ENCODE data around the gene KRT34.
"Not testable (repeated sequence)": the region's sequence is repeated elsewhere in the genome, so short reads cannot be mapped to it uniquely, and the experiment has no call there.

Gene KRT34
- total RNA-seq: 0 reads per million in 2 experiments

DNA sequence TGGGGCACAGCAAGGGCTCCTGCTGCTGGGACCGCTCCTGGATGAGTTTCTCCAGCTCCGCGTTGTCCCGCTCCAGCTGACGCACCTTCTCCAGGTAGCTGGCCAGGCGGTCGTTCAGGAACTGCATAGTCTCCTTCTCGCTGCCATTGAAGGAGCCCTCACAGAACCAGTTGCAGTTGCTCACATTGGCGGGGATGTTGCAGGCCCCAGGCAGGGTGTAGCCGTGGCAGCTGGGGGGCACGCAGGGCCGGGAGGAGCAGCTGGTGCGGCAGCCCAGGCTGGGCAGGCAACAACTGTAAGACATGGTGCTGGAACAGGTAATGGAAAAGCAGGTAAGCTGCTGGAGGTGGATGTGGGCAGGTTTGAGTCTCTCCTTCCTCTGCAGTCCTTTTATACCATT is at the start of gene KRT34:
Gene KRT34, minus strand, starts transcription at position 364 of the 400 bp plus-strand sequence. Its CDS starts 60 bp downstream, at position 304.
- not testable (repeated sequence) for DNase-seq (ENCODE audit: low read depth)

DNA sequence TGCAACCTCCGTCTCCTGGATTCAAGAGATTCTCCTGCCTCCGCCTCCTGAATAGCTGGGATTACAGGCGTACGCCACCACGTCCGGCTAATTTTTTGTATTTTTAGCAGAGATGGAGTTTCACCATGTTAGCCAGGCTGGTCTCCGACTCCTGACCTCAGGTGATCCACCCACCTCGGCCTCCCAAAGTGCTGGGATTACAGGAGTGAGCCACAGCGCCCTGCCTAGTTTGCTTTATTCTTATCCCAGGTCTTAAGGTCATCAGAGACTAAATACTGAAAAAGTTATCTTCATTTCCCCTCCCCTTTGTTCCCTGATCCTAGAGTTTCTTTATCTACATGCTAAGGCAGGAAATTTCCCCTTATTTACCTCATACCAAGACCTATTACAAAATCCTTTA is 48.3 kb upstream of the KRT34 start:
- DNase-seq (ENCODE audit: low read depth): not testable (repeated sequence)

DNA sequence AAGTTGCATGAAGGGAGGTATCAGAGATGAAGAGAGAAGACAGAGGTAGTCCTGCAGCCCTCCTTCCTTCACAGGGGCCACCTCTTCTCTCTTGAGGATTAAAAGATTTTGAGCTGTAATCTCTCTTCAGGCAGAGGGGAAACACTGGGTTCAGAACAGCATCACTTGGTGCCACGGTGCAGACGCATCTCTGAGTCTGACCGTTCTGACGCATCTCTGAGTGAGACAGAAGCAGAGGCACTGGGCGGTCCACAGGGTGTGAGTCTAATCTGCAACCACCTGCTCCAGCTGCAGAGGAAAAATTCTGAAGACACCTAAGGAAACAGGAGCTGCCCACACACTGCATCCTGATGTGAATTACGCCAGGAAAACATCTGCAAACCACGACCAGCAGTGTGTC is 47.6 kb upstream of the KRT34 start:
- DNase-seq (ENCODE audit: low read depth): no peak

DNA sequence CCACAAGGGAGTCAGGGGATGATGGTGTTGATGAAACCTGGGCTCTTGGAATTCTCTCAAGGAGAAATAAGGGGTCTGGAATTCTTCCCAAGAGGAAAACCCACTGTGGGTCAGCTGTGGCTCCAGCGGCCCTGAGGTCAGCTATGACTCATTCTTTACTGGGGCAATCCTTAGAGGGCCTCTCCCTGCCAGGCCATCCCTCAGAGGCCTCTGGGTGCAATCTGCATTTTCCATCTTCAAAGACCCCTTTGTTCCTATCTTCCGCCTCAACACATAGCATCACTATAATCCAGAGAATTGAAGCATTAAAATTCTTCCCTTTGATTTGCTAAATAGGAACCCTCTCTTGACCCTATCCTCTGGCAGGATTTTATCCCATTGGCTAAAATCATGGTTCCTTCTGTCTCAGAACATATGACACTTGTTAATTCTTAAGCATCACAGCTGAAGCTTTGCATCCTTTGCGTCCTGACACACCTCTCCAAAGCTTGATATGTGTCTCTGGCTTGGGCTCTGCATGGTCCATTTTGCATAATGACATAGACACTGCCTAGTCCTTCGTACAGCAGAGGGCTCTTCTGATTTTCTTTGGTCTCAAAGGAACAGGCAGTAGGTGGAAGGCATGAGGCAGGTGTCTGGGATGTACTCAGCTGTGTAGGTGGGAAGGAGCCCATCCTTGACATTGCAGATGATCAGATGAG is 46.6 kb upstream of the KRT34 start:
- no peak for DNase-seq (ENCODE audit: low read depth)

DNA sequence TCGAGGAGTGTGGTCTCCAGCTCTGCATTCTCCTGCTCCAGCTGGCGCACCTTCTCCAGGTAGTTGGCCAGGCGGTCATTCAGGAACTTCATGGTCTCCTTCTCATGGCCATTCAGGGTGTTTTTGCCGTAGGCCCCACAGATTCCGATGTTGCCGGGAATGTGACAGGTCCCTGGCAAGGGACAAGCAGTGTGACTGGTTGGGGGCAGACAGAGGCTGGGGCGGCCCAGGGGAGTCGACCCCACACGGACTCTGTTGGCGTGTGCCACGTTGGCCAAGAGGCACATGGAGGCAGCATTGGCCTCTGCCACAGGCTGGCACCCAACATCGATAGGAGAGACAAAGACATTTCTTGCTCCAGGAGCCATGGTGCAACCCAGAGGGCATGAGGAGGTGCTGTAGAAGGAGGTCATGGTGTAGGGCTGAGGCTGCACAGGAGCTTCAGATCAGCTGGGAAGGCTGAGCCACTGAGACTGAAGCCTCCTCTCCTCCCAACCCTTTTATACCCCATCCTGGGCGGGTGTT is 42.1 kb upstream of the KRT34 start, which contains the start of gene KRT37:
Gene KRT37, minus strand, starts transcription at position 475 of the 525 bp plus-strand sequence. Its CDS starts 62 bp downstream, at position 413.
- DNase-seq (ENCODE audit: low read depth): no peak

DNA sequence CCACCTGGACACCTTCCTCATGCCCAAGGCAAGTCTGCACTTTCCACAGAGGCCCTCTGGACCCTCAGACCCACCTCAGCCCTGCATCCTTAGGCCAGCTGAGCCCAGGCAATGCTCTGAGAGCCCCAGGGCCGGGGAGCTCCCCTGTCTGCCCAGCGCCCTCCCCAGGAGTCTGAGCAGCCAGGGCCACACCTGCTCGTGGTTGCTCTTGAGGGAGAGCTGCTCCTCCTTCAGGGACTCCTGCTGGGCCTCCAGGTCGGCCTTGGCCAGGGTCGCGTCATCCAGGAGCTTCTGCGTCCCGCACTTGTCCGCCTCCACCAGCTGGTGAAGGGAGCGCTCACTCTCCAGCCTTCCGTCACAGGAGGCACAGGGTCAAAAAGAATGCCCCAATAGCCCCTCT is 40.5 kb upstream of the KRT34 start:
- not testable (repeated sequence) for DNase-seq (ENCODE audit: low read depth)

DNA sequence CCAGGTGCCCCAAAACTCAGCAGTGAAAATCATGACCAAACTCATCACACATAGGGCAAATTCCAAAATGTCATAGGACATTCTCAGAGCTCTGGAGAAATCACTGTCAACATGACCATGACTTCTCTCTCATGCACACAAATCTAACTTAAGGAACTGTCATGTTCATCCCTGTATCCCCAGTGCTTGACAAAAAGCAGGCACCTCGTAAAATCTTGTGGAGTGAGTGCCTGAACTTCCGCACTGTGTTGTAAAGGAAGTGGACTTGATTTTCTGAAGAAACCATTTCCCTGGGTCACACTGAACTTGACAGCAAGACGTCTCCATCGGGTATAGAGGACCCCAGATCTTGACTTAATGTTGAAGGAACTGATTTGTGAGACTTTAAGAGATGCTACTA is 39.5 kb upstream of the KRT34 start:
- DNase-seq (ENCODE audit: low read depth): no peak

DNA sequence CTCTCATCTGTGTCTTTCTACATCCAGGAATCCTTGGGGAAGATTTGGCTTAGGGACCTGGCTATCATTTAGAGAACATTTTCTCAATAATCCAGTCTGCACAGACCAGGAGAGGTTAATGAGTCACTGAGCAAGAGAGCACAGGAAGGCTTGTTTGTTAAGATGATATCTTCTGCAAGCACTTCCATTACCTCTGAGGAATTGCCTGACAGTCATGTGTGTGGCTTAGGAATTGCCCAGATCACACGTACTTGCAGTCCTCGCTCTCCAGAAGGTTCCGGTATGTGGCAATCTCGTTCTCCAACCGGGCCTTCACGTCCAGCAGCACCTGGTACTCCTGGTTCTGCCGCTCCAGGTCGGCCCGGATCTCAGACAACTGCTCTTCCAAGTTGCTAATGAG is 39.0 kb upstream of the KRT34 start:
- no peak for DNase-seq (ENCODE audit: low read depth)

DNA sequence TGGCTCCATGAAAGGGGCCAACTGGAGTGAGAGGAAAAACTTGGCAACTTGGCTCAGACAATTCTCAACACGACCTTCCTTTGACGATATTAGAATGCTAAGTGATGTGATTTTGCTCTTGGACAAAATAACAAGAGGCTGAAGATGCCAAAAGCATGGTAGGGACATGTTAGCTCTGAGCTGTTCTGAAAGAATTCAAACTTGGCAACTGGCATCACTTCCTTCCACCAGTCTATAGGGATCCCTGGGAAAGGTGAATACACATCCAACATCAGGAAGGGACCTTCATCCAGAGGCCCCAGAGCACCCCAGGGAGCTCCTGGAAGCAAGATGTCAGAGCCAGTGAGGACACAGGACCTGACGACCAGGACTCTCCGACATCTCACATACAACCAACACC is 38.0 kb upstream of the KRT34 start:
- DNase-seq (ENCODE audit: low read depth): no peak

DNA sequence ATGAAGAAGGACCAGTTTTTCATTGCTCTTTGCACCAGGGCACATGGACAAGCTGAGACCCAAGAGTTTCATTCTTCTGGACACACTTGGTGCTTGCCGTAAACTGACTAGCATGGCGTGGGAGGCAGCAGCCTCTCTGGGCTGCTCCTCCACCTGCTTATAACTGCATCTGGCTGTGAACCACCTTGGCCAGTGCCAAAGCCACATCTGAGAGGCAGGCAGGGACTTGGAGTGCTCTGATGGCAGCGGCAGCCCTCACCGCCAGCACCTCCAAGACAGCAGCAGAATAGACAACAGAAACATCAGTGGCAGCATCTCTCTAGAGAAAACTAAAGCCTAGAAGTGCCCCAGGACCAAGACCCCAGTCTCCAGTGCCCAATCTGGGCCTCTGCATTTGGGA is 37.6 kb upstream of the KRT34 start:
- DNase-seq (ENCODE audit: low read depth): no peak

DNA sequence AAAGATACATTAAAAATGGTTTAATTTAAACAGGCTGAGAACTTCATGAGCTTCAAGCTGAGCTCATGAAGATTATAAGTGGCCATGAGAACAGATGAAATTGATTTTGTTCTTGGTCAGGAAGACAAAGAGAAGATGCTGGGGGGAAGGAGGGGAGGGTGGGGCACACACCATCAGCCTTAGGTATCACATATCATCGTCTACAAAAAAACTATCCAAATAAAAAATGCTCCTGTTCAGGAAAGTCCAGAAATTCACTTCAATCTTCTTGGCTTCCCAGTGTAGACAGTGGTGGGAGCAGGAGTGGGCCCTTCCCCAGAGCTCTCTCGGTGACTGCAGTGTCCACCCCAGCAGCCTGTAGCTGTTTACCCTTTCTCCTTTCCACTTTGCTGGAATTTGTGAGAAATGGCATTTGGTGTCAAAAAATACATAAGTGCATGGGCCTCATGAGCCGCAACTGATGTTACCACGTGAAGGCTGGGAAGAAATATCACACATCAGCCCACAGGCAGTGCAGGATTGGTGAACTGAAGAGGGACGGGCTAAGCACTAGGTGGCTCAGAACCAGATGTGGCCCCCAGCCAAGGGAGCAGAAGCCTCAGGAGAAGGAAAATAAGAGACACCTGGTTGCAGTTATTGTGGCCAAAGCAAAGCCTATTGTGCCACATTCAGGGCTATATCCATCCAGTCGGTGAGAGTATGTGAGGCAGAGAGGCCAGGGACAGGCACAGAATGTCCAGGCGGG is 36.2 kb upstream of the KRT34 start:
- no peak for DNase-seq (ENCODE audit: low read depth)

DNA sequence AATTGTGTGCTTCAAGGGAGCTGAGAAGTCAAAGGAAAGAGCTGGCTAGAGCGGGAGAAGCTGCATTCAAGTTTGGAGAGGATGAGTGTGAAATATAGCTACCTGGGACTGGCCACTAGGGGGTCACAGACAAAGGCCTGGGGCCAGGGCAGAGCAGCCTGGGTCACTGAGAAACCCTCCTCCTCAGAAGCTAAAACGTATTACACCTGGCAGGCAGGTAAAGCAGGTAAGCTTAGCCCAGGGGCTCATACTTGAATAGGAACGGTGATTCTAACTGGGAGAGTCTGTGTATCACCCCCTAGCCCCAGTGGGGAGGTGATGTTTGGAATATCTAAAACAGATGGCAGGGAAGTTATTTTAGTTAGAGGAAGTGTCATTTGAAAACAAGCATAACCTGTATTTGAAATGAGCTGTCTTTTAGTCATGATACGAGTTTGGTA is 35.5 kb upstream of the KRT34 start:
- DNase-seq (ENCODE audit: low read depth): no peak

DNA sequence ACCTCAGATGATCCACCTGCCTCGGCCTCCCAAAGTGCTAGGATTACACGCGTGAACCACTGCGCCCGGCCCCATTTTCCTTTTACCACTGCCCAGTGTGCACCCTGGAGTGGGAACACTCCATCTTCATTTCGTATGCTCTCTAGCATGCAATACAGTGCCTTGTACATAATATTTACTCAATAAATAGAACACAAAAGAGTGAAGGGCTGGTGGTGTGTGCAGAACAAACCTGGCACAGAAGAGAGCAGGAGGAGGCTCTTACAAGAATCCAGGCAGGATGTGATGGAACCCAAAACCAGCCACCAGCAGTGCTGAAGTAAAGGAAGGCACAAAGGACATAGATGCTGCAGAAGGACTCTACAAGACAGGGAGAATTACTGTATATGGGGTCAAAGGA is 35.0 kb upstream of the KRT34 start:
- DNase-seq (ENCODE audit: low read depth): no peak

DNA sequence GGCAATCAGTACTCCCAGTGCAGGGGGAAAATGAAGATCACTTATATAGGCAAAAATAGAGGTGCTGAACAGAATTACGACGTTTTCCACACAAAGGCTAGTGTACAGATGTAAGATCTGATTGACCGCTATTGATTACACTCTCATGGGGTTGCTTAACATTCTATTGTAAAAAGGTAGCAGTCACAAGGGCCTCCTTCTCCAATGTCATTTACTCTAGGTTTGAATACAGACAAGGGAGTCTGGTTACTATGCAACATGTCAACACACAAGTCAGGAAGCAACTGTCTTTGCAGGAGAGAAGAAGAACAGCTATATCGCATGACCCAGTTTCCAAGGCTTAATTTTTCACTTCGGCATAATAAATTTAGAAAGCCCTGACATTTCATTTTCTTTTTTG is 34.4 kb upstream of the KRT34 start:
- DNase-seq (ENCODE audit: low read depth): no peak

DNA sequence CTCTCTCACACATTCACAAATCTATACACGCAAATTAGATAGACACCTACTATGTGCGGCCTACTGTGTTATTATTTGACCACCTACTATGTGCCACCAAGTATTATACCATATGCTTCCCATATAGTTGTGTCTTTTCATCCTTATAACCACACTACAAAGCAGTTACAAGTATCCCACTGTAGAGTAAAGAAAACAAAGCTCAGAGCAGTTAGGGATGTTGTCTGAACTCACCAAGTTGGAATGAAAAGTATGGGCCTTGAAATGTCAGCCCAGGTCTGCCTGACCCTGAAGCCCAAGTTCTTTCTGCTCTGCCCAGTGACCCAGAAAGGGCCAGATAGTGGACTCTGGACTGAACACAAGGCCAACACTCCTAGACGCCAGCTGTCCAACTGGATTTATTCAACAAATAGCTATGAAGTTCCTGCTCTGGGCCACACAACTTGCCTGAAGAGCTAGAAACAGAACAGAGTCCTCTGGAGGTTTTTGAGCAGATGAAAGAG is 33.8 kb upstream of the KRT34 start:
- DNase-seq (ENCODE audit: low read depth): no peak

DNA sequence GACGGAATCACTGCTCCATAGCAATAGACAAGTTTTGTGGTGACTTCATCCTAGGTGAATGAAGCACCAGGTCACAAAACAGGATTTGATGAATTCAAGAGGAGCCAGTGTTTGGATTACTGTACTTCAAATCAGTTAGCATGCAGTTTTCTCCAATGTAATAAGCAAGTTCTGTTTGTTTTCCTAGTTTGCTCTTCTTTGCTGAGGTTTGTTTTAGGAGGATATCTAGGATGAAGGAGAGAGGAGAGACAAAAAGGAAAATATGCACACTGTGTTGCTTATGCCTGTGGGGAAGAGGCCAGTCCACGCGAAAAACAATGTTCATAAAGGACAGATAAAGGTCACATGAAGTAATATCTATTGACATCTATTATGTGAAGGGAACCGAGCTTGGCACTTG is 33.3 kb upstream of the KRT34 start:
- DNase-seq (ENCODE audit: low read depth): no peak

DNA sequence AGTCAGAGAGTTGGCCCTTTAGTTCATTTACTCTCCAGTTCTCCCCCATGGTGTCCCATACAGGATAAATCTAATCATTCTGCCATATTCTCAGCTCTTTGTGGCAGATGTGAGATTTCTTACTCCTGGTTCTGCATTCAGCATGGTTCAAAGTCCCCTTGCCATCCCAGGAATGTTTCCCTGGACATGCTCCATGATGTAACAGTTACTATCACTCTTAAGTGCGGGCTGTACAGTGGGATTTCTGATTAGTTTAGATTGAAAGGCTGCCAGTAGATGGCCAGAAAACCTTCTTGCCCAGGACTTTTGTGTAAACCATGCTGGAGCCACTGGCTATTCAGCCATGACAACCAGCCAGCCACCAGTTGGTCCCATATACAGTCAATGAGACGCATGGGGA is 31.9 kb upstream of the KRT34 start:
- no peak for DNase-seq (ENCODE audit: low read depth)

DNA sequence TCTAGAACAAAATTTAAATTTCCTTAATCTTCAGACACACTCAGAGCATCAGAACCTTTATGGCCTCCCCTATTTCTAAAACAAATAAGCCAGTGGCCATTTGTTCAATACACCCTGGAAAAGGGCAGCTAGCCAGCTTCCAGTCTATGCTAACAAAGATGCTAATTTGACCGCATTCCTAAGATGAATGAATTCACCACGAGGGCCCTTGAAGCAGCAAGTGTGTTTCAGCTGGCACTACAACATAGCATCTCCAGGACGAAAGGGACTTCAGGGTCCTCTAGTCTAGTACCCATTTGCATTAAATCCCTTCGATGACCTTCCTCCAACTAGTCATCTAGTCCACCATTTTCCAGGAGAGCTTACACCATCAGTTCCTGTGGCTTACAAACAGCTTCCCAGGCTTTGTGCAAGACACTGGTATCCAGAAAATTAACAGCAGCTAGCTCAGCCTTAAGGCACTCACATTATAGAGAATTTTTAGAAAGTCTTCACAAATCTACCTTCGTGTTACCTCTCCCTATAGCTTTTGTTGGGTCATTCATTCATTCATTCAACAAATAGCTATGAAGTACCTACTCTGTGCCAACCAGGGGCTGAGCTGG is 31.3 kb upstream of the KRT34 start:
- no peak for DNase-seq (ENCODE audit: low read depth)

DNA sequence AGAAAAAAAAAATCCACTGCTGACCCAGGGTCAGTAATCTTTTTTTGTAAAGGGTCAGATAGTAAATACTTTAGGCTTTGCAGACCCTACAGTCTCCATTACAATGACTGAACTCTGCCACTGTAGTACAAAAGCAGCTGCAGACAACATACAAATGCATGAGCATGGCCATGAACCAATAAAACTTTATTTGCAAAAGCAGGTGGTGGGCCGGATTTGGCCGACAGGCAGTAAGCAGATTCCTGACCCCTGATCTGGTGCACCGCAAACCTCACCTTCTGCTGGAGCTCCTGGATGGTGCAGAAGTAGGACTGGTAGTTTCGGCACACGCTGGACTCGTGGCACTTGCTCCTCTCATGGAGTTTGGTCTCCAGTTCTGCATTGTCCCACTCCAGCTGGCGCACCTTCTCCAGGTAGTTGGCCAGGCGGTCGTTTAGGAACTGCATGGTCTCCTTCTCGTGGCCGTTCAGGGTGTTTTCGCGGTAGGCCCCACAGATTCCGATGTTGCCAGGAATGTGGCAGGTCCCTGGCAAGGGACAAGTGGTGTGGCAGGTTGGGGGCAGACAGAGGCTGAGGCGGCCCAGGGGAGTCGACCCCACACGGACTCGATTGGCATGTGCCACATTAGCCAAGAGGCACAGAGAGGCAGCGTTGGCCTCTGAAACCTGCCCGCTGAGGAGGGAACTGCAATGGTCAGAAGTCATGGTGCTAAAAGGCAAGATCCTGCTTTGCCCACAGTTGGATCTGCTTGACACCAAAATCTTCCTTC is 29.1 kb upstream of the KRT34 start:
- no peak for DNase-seq (ENCODE audit: low read depth)

DNA sequence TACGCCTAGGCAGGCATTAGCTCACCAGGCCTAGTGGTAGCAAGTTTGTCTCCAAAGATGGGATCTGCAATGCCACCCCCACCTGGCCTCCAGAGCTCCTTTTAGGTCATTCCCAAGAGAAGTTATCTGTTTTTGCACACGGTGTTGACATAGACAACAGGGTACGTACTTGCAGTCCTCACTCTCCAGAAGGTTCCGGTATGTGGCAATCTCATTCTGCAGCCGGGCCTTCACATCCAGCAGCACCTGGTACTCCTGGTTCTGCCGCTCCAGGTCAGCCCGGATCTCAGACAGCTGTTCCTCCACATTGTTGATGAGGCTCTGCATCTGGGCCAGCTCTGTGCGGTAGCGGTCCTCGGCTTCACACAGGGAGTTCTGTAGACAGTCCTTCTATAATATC is 25.1 kb upstream of the KRT34 start:
- DNase-seq (ENCODE audit: low read depth): no peak

DNA sequence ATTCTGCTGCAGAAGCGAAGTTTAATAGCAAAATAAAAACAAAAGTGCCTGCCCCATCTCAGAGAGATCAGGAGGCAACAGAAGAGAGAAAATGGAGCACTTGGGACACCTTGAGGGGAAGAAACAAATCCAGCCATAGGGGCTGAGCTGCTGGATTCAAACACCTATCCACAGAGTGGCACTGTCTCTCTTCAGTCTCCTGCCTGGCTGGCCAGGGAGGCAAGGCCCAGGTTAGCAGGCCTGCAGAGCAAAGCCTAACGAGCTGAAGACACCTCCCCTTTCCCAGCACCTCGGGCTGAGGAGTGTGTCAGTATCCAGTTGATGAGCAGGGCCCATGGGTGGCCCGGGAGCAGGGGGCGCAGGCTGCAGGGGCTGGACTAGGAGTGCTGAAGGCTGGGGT is 24.1 kb upstream of the KRT34 start:
- DNase-seq (ENCODE audit: low read depth): no peak

Measured in T follicular helper cell (primary cell).